ENCODE measurements around the gene APOO.

APOO gene

GRCh38 chrX:23952984-23953907 is 45.5 kb upstream of the APOO start:
- no peak for TF ChIP-seq EZH2 (IDR thresholded peaks at IDR 0.05; ENCODE audit: borderline replicate concordance, low read length)
- no peak for TF ChIP-seq CTCF (IDR thresholded peaks at IDR 0.05; ENCODE audit: low read length)
- Histone ChIP-seq H3K9me3 (ENCODE audit: low read length) (no peaks in the 10 kb centered on the region), H3F3A (ENCODE audit: insufficient read depth, low read length) (no peaks in the 10 kb centered on the region), H3K36me3 (ENCODE audit: insufficient read depth, low read length) (no peaks in the 10 kb centered on the region), H2AFZ (ENCODE audit: low read length) (peak overlapping the region; percentile 96), H3K27me3 (ENCODE audit: insufficient read depth, low read length) (no peaks in the 10 kb centered on the region), H3K4me2 (ENCODE audit: low read length) (peak overlapping the region; percentile 76), H3K4me1 (ENCODE audit: insufficient read depth, low read length, severe bottlenecking) (peaks cover 16% of the 10 kb centered on the region), H3K27ac (ENCODE audit: low read depth, low read length, poor library complexity, severe bottlenecking) (no peak overlapping the region), H4K20me1 (ENCODE audit: insufficient read depth, low read length) (no peaks in the 10 kb centered on the region), H3K79me2 (ENCODE audit: insufficient read depth, low read length) (no peaks in the 10 kb centered on the region), H3K4me3 (ENCODE audit: low read depth, low read length, poor library complexity, severe bottlenecking) (peak overlapping the region; percentile 50), H3K9me2 (ENCODE audit: low read depth, low read length) (no peaks in the 10 kb centered on the region), H3K9ac (ENCODE audit: low read length) (peak overlapping the region; percentile 45)

GRCh38 chrX:23952391-23952790 is 44.7 kb upstream of the APOO start:
- Histone ChIP-seq H3K9me2 (ENCODE audit: low read depth, low read length) (no peaks in the 10 kb centered on the region), H3K9me3 (ENCODE audit: low read length) (no peaks in the 10 kb centered on the region), H3K9ac (ENCODE audit: low read length) (no peak overlapping the region), H4K20me1 (ENCODE audit: insufficient read depth, low read length) (no peaks in the 10 kb centered on the region), H3K27ac (ENCODE audit: low read depth, low read length, poor library complexity, severe bottlenecking) (no peak overlapping the region), H2AFZ (ENCODE audit: low read length) (no peak overlapping the region), H3F3A (ENCODE audit: insufficient read depth, low read length) (no peaks in the 10 kb centered on the region), H3K79me2 (ENCODE audit: insufficient read depth, low read length) (no peaks in the 10 kb centered on the region), H3K36me3 (ENCODE audit: insufficient read depth, low read length) (no peaks in the 10 kb centered on the region), H3K4me1 (ENCODE audit: insufficient read depth, low read length, severe bottlenecking) (peaks cover 16% of the 10 kb centered on the region), H3K4me3 (ENCODE audit: low read depth, low read length, poor library complexity, severe bottlenecking) (no peak overlapping the region), H3K4me2 (ENCODE audit: low read length) (no peak overlapping the region), H3K27me3 (ENCODE audit: insufficient read depth, low read length) (no peaks in the 10 kb centered on the region)
- TF ChIP-seq CTCF (IDR thresholded peaks at IDR 0.05; ENCODE audit: low read length) (no peak), EZH2 (IDR thresholded peaks at IDR 0.05; ENCODE audit: borderline replicate concordance, low read length) (no peak)

GRCh38 chrX:23945206-23945605 is 37.5 kb upstream of the APOO start:
- no peaks in the 10 kb centered on the region for H3K27me3 ChIP-seq (ENCODE audit: insufficient read depth, low read length)
- H2AFZ ChIP-seq (ENCODE audit: low read length): no peak overlapping the region
- H3K4me2 ChIP-seq (ENCODE audit: low read length): no peak overlapping the region
- H3K9me2 ChIP-seq (ENCODE audit: low read depth, low read length): no peaks in the 10 kb centered on the region
- no peak overlapping the region for H3K9ac ChIP-seq (ENCODE audit: low read length)
- no peaks in the 10 kb centered on the region for H3F3A ChIP-seq (ENCODE audit: insufficient read depth, low read length)
- H3K27ac ChIP-seq (ENCODE audit: low read depth, low read length, poor library complexity, severe bottlenecking): no peak overlapping the region
- no peaks in the 10 kb centered on the region for H3K79me2 ChIP-seq (ENCODE audit: insufficient read depth, low read length)
- TF ChIP-seq EZH2 (IDR thresholded peaks at IDR 0.05; ENCODE audit: borderline replicate concordance, low read length) (no peak), CTCF (IDR thresholded peaks at IDR 0.05; ENCODE audit: low read length) (no peak)
- H3K36me3 ChIP-seq (ENCODE audit: insufficient read depth, low read length): no peaks in the 10 kb centered on the region
- no peaks in the 10 kb centered on the region for H3K4me1 ChIP-seq (ENCODE audit: insufficient read depth, low read length, severe bottlenecking)
- no peak overlapping the region for H3K4me3 ChIP-seq (ENCODE audit: low read depth, low read length, poor library complexity, severe bottlenecking)
- no peaks in the 10 kb centered on the region for H4K20me1 ChIP-seq (ENCODE audit: insufficient read depth, low read length)
- H3K9me3 ChIP-seq (ENCODE audit: low read length): no peaks in the 10 kb centered on the region

Data from OCI-LY1 (cell line).